Bronchial epithelial cell (primary cell): ENCODE measurements around the gene PI4KA. TPM values are rescaled to one million over a fixed set of nuclear protein-coding genes. Genes with fewer than 3 reads are reported as not detected.
"Not testable (repeated sequence)": the region's sequence is repeated elsewhere in the genome, so short reads cannot be mapped to it uniquely, and the experiment has no call there.

Experiments
- DNase-seq: peaks from one replicate; pipeline ENCODE4 v3.0.0-alpha.2; 2010; ENCODE audit warnings: low read depth
- FAIRE-seq: peaks from 2 replicates; lab custom pipeline; 2011; peaks lifted over from hg19 to GRCh38; lab: Jason Lieb, UNC
- H3K27me3 ChIP-seq: 2 replicates; pipeline ENCODE4 v1.5.1; 2011; ENCODE audit warnings: low read length; ENCODE audit not compliant: control insufficient read depth, insufficient read depth
- H3K36me3 ChIP-seq: 2 replicates; pipeline ENCODE4 v1.5.1; 2011; ENCODE audit warnings: low read length; ENCODE audit not compliant: control insufficient read depth, insufficient read depth
- H3K4me3 ChIP-seq: 2 replicates; pipeline ENCODE4 v1.5.1; 2011; ENCODE audit warnings: mild to moderate bottlenecking, low read depth, low read length, control low read depth
- total RNA-seq: library from RNA; depleted of rRNA; stranded (reverse); fragments of >200 nt; gene quantifications from 2 replicates; pipeline ENCODE4 v1.2.1, GENCODE V29; 2014
- TF ChIP-seq, protein P1 (sequence below): IDR thresholded peaks from 2 replicates; pipeline ENCODE4 v1.5.1; 2011; ENCODE audit warnings: mild to moderate bottlenecking, moderate library complexity, low read length, control low read depth, inconsistent platforms; ENCODE audit not compliant: insufficient read depth, severe bottlenecking

The PI4KA gene
- total RNA-seq, 1 donor from 2014 or later = 9.5 TPM

DNA sequence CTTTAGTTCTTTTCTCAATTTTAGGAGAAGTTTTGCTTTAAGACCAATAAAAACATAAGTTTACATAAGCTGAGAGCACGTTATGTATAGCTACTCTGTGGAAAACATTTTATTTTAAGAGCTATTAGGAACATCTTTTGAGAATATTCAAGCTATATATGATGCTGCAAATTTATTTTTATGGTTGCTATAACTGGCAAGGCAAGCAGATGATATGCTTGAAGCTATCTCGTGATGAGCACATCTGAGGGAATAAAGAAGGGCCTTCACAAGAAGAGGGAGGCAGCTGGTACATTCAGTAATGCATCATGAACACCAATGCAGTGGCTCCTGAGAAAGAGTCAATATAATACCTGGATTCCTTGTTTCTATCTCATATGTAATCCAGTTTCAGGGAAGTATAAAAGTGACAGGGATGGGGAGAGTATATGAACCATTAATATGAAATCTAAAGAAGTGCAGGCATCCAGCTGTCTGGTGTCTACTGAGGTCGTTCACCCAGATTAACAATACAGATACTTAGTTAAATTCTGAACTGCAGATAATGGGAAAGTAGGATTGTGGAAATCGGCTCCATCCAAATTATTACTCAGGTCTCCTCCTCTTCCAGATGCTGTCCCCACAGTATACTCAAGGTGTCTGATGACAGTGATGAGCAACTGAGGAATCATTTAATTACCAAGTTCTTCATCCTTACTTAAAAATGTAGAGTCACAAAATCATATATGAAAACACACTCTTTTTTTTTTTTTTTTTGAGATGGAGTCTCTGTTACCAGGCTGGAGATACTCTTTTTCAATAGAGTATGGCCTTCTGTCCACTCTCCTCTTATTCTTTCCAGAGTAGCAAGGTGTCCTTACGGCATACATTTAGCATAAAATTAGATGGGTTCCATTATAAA, 185.1 kb downstream of the PI4KA start:
- no peaks in the 10 kb centered on the region for H3K27me3 ChIP-seq
- DNase-seq (no peak), FAIRE-seq (no peak)
- TF ChIP-seq, protein P1, sequence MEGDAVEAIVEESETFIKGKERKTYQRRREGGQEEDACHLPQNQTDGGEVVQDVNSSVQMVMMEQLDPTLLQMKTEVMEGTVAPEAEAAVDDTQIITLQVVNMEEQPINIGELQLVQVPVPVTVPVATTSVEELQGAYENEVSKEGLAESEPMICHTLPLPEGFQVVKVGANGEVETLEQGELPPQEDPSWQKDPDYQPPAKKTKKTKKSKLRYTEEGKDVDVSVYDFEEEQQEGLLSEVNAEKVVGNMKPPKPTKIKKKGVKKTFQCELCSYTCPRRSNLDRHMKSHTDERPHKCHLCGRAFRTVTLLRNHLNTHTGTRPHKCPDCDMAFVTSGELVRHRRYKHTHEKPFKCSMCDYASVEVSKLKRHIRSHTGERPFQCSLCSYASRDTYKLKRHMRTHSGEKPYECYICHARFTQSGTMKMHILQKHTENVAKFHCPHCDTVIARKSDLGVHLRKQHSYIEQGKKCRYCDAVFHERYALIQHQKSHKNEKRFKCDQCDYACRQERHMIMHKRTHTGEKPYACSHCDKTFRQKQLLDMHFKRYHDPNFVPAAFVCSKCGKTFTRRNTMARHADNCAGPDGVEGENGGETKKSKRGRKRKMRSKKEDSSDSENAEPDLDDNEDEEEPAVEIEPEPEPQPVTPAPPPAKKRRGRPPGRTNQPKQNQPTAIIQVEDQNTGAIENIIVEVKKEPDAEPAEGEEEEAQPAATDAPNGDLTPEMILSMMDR = no peak
- no peaks in the 10 kb centered on the region for H3K36me3 ChIP-seq
- H3K4me3 ChIP-seq = no peak overlapping the region

DNA sequence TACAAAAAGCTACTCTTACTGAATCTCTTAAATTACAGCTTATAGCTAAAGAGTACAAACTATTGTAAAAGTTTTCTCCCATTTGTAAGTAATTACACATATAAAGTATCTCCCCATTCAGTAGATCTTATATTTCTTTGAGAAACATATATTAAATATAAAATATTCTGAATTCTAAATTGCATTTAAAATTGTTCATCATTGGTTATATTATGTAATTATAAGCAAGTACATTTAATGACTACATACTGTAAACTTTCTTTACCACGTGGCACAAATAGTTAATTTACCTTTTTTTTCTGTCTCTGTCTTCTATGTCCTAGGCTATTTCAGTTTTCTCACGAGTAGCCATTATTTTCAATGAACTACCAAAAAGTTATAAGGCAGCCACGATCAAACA, 185.9 kb downstream of the PI4KA start:
- H3K27me3 ChIP-seq = no peaks in the 10 kb centered on the region
- no peak overlapping the region for H3K4me3 ChIP-seq
- DNase-seq (no peak), FAIRE-seq (no peak)
- H3K36me3 ChIP-seq = no peaks in the 10 kb centered on the region
- TF ChIP-seq, protein P1 = no peak

DNA sequence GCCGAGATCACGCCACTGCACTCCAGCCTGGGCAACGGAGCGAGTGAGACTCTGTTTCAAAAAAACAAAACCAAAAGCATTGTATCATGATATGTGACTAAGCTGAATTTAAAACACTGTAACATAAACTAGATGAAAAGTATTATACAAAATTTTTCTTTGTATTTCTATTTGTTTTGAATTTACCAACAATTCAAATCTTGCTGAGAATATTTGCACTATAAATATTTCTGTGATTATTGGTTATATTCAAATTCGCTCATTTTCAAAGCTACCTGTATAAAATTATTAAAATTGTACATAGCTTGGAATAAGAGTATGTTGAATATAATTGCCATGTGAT, 186.6 kb downstream of the PI4KA start:
- FAIRE-seq (no peak), DNase-seq (no peak)
- Histone ChIP-seq H3K27me3 (no peaks in the 10 kb centered on the region), H3K4me3 (no peak overlapping the region), H3K36me3 (no peaks in the 10 kb centered on the region)
- TF ChIP-seq, protein P1 = no peak

DNA sequence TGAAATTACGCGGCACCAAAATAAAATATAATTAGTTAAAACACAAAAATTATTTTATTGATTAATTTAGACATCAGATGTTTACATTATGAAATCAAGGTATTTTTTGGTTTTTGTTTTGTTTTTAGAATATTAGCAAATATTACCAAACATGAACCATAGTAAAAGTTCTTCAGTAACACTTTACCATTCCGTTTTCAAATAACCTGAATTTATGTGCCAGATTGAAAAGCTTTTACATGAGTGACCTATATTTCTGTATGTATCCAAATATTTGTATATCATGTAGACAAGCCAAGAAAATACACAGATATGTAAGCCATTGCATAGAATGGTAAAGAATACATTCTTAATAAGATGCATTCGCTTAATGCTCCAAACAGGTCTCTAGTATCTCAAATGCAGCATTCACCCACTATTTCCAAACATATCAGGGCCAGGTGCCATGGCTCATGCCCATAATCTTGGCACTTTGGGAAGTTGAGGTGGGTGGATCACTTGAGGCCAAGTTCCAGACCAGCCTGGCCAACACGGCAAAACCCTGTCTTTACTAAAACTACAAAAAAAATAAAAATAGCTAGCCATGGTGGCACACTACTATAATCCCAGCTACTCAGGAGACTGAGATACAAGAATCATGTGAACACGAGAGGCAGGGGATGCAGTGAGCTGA, 187.1 kb downstream of the PI4KA start:
- no peak overlapping the region for H3K4me3 ChIP-seq
- TF ChIP-seq, protein P1 = no peak
- FAIRE-seq (no peak), DNase-seq (no peak)
- no peaks in the 10 kb centered on the region for H3K27me3 ChIP-seq
- no peaks in the 10 kb centered on the region for H3K36me3 ChIP-seq

DNA sequence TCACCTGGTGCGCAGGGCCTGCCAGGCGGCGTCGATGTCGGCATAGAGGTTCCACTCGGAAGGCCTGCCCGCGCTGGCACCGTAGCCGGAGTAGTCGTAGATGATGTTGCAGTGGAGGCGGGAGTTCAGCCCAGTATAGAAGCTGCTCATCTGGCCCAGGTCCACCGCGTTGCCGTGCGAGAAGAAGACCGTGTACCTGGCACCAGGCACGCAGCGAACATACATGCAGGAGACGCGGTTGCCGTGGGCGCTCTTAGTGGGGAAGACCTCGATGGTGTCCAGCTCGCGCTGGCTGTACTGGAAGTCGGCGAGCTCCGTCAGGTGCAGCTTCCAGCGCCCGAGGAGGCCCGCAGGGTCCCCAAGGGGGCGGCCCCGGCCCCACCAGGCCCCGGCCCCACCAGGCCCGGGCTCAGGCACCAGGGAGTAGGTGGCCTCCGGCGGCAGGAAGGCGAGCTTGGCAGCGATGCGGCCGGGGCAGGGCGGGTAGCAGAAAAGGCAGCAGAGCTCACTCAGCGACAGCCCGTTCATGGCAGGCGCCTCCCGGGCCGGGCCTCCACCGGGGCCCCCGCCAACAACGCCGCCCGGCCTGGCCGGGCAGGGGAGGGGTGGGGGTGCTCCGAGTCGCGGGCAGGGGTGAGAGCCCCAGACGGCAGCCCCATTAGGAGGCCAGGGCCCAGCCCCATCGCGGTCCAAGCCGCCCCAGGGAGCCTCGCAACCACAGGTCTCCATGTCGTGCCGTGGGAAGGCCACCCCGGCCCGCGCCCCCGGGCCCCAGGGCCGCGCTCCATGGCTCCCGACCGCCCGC, 188.0 kb downstream of the PI4KA start:
- FAIRE-seq, H3K36me3 ChIP-seq, H3K4me3 ChIP-seq, DNase-seq, H3K27me3 ChIP-seq: not testable (repeated sequence)

DNA sequence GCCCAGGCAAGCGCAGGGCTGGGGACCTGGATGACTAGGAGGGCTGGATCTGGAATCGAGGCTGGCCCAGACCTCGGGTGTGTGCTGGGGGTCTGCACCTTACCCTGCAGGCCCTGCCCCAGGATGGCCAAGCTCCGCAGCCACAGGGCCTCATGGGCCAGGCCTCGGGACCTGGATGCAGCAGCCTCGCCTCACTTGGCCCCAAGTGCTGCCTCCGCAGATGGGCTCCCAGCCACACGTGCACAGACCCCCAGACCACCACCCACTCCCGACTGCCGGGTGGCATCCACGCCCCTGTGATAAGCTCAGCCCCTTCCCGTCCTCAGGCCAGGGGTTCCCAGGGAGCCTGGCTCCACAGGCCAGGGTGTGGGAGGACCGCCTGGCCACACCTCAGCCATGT, 188.7 kb downstream of the PI4KA start:
- not testable (repeated sequence) for DNase-seq, H3K27me3 ChIP-seq, FAIRE-seq

DNA sequence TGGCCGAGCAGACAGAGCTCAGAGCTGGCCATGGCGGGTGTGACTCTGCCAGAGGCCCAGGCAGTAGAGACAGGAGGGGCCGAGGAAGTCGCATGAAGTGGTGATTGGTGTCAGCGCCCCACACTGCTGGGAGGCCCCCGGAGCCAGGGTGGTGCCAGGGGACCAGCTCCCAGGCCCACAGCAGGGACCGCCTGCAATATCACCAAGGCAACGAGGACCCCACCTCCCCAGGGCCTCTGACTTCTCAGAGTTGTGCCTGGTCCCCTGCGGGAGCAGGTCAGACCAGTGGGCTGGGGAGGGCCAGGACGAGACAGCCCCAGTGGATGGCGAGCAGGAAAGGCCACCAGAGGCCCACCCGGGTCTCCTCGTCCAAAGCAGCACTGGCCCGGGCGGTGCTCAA, 189.1 kb downstream of the PI4KA start:
- H3K27me3 ChIP-seq, H3K36me3 ChIP-seq, DNase-seq, H3K4me3 ChIP-seq, FAIRE-seq: not testable (repeated sequence)

More for the DNA sequence above, 188.7 kb downstream of the PI4KA start:
- not testable (repeated sequence) for H3K4me3 ChIP-seq, H3K36me3 ChIP-seq

DNA sequence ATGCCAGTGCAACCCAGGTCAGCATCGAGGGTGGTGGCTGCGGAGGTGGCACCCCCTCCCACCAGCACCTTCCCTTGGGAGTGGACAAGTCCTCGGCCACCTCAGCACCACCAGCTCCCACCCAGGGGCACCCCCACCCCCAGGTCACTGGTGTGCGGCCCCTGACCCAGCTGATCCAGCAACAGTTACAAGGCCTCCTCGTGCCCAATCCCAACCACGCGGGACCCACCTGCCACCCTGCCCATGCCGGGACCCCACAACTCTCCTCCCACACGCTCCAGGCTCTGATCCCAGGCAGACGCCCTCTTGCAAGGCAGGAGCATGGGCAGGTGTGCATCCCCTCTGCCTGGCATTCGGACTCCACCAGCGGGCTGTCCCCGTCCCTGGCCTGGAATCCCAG, 189.8 kb downstream of the PI4KA start:
- not testable (repeated sequence) for FAIRE-seq, H3K27me3 ChIP-seq, H3K4me3 ChIP-seq, DNase-seq, H3K36me3 ChIP-seq

DNA sequence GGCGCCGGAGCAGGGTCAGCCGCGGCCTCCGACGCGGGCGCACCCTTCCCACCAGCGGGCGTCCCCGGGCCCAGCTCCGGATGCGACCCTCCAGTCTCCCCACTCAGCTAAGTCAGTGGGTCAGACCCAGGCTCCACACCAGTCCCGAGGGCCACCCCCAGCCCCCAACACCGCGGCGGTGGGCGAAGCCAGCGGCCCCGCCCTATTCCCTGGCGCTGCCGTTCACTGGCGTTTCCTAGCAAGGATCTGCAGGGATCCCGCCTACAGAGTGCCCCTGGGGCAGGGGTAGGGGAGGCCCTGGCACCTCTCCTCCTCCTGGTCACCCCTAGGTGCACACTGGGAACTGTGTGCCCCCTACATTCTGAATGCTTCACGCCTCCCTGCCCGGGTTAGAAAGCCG, 190.4 kb downstream of the PI4KA start:
- FAIRE-seq, H3K4me3 ChIP-seq, H3K27me3 ChIP-seq, DNase-seq, H3K36me3 ChIP-seq: not testable (repeated sequence)
